Natural killer cell (primary cell): ENCODE measurements around the gene GLT6D1. TPM values are rescaled to one million over a fixed set of nuclear protein-coding genes. Genes with fewer than 3 reads are reported as not detected.

Source experiments
- ATAC-seq, 3 donors: fragments of 150-1000 bp in 2 of 3; fragments of 200-7000 bp in 1 of 3; cut with Tn5 transposase; 1 replicate in 1 of 3; 2 replicates in 2 of 3; pipeline ENCODE4 v1.10.0; 2021; ENCODE audit warnings: mild to moderate bottlenecking in 2 of 3, moderate library complexity in 2 of 3
- DNase-seq, 2 donors: peaks; one replicate each; pipeline versions ENCODE4 v3.0.0 to v3.0.0-alpha.2; 2013 to 2021; ENCODE audit warnings: mixed read lengths in 1 of 2
- H3K27ac ChIP-seq: one replicate; pipeline ENCODE4 v1.5.1; 2013; ENCODE audit warnings: mild to moderate bottlenecking, low read length
- H3K27me3 ChIP-seq: one replicate; pipeline ENCODE4 v1.6.1; 2013; ENCODE audit warnings: low read length; ENCODE audit not compliant: control insufficient read depth, insufficient read depth
- H3K36me3 ChIP-seq: one replicate; pipeline ENCODE4 v1.6.1; 2013; ENCODE audit warnings: low read length; ENCODE audit not compliant: control insufficient read depth, insufficient read depth
- H3K4me1 ChIP-seq: one replicate; pipeline ENCODE4 v1.6.1; 2013; ENCODE audit warnings: low read length; ENCODE audit not compliant: control insufficient read depth, insufficient read depth
- H3K4me3 ChIP-seq: one replicate; pipeline ENCODE4 v1.5.1; 2013; ENCODE audit warnings: low read length
- H3K9me3 ChIP-seq: one replicate; pipeline ENCODE4 v1.6.1; 2013; ENCODE audit warnings: low read length; ENCODE audit not compliant: control insufficient read depth, insufficient read depth
- H3K27ac Mint-ChIP-seq, 2 donors: one replicate each; pipeline ENCODE4 v1.8.0; 2022; ENCODE audit warnings: mild to moderate bottlenecking in 2 of 2, mixed read lengths in 2 of 2, moderate library complexity in 1 of 2
- H3K27me3 Mint-ChIP-seq, 2 donors: one replicate each; pipeline ENCODE4 v1.8.0; 2022; ENCODE audit warnings: low read depth in 2 of 2, mixed read lengths in 2 of 2
- H3K36me3 Mint-ChIP-seq: one replicate; pipeline ENCODE4 v1.8.0; 2022; ENCODE audit warnings: mixed read lengths
- H3K4me1 Mint-ChIP-seq, 2 donors: one replicate each; pipeline ENCODE4 v1.8.0; 2022; ENCODE audit warnings: mixed read lengths in 2 of 2
- H3K4me3 Mint-ChIP-seq: one replicate; pipeline ENCODE4 v1.8.0; 2022; ENCODE audit warnings: mild to moderate bottlenecking, moderate library complexity, mixed read lengths
- H3K9me3 Mint-ChIP-seq, 2 donors: one replicate each; pipeline ENCODE4 v1.8.0; 2022; ENCODE audit warnings: mixed read lengths in 2 of 2
- CTCF ChIP-seq: fragments of 200-600 bp; IDR thresholded peaks from one replicate; pipeline ENCODE4 v1.8.0; 2022; ENCODE audit warnings: antibody characterized with exemption
- WGBS: methylation state at CpG from one replicate; pipeline ENCODE4 v1.1.7; 2013; ENCODE audit warnings: missing lambda C conversion rate; ENCODE audit not compliant: insufficient coverage; 5-methylcytosine and 5-hydroxymethylcytosine counted together
- intact Hi-C: fragments of 100-400 bp; cut with micrococcal nuclease; formaldehyde crosslinking; loops from one replicate; pipeline ENCODE4 v1.14.2; 2022
- total RNA-seq, 4 donors: library from RNA; stranded (reverse); fragments of 120-200 nt in 1 of 4; gene quantifications; one replicate each; pipeline versions ENCODE4 v1.2.3 to v1.2.4, GENCODE V29; 2013 to 2022

Gene GLT6D1
- total RNA-seq, 3 donors from 2014 or later (not counting 1 experiment from before 2014, with no cell fraction given): not detected

- Mint-ChIP-seq H3K36me3 (no peaks in the 10 kb centered on the region), H3K27me3 (peaks cover 0 to 10% of the 10 kb centered on the region in 2 donors), H3K4me1 (no peaks in the 10 kb centered on the region), H3K4me3 (no peak overlapping the region), H3K27ac (no peak overlapping the region), H3K9me3 (no peaks in the 10 kb centered on the region)
- H3K27ac ChIP-seq: no peak overlapping the region
- intact Hi-C loops: no loop called here
- WGBS: 83% methylated on average over 8 of the region's 8 CpGs
- no peaks in the 10 kb centered on the region for H3K4me1 ChIP-seq
- no peaks in the 10 kb centered on the region for H3K9me3 ChIP-seq
- no peak for TF ChIP-seq CTCF
- H3K4me3 ChIP-seq: no peak overlapping the region
- DNase-seq (no peak), ATAC-seq (peak in 1 of 3 donors; percentile 4)
- H3K36me3 ChIP-seq: no peaks in the 10 kb centered on the region
- no peaks in the 10 kb centered on the region for H3K27me3 ChIP-seq
Observed at GRCh38 chr9:135618866-135619598, 20.3 kb downstream of the GLT6D1 start.

- Mint-ChIP-seq H3K27ac (no peak overlapping the region), H3K36me3 (no peaks in the 10 kb centered on the region), H3K4me3 (no peak overlapping the region), H3K4me1 (no peaks in the 10 kb centered on the region), H3K27me3 (peaks cover 0 to 10% of the 10 kb centered on the region in 2 donors), H3K9me3 (no peaks in the 10 kb centered on the region)
- DNase-seq (no peak), ATAC-seq (no peak)
- Histone ChIP-seq H3K27me3 (no peaks in the 10 kb centered on the region), H3K4me1 (no peaks in the 10 kb centered on the region), H3K27ac (no peak overlapping the region), H3K36me3 (no peaks in the 10 kb centered on the region), H3K9me3 (no peaks in the 10 kb centered on the region), H3K4me3 (no peak overlapping the region)
- 85% methylated on average over 13 of the region's 13 CpGs for WGBS
- intact Hi-C loops: no loop called here
- TF ChIP-seq CTCF: no peak
Observed at GRCh38 chr9:135617991-135618411, 21.3 kb downstream of the GLT6D1 start.

- Histone ChIP-seq H3K27me3 (no peaks in the 10 kb centered on the region), H3K9me3 (no peaks in the 10 kb centered on the region), H3K36me3 (no peaks in the 10 kb centered on the region), H3K27ac (no peak overlapping the region), H3K4me3 (no peak overlapping the region), H3K4me1 (no peaks in the 10 kb centered on the region)
- Mint-ChIP-seq H3K36me3 (no peaks in the 10 kb centered on the region), H3K4me1 (no peaks in the 10 kb centered on the region), H3K27ac (no peak overlapping the region), H3K27me3 (peaks cover 0 to 10% of the 10 kb centered on the region in 2 donors), H3K4me3 (no peak overlapping the region), H3K9me3 (no peaks in the 10 kb centered on the region)
- DNase-seq: no peak
- no peak for ATAC-seq
- intact Hi-C loops: no loop called here
- WGBS: 84% methylated on average over 13 of the region's 13 CpGs
- no peak for TF ChIP-seq CTCF
Observed at GRCh38 chr9:135617538-135617900, 21.8 kb downstream of the GLT6D1 start.
